Measurements from ENCODE around the gene PPP5C. TPM values are rescaled to one million over a fixed set of nuclear protein-coding genes. Genes with fewer than 3 reads are reported as not detected.
A peak's percentile ranks its signal among the peaks of the same experiment; 100 is the strongest.

PPP5C gene
- total RNA-seq, 2 experiments from 2014 or later: 105 to 118 TPM

DNA sequence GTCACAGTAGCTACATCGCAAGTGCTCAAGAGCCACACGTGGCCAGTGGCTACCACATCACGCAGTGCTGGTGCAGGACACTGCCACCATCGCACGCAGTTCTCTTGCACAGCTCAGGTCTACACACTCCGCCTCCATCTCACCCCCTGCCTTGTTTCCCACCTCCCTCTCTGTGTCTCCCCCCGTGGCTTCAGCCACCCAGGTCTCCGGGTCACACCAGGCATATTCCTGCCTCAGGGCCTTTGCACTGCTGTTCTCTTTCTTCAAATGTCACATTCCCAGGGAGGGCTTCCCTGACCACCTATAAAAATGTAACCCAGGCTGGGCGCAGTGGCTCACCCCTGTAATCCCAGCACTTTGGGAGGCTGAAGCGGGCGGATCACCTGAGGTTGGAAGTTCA lies 55.8 kb downstream of the PPP5C start:
- no TSS peak for BruUV-seq (replicated peaks)
- CTCF ChIA-PET (ENCODE audit: unreplicated experiment): no interaction called here
- Histone ChIP-seq H4K20me1 (ENCODE audit: insufficient read depth, low read length) (no peaks in the 10 kb centered on the region), H3K79me2 (ENCODE audit: insufficient read depth, low read depth, low read length) (no peaks in the 10 kb centered on the region), H3K36me3 (ENCODE audit: insufficient read depth, low read length) (no peaks in the 10 kb centered on the region), H3K4me3 (ENCODE audit: low read depth, low read length, poor library complexity, severe bottlenecking) (no peak overlapping the region), H3K9me2 (ENCODE audit: insufficient read depth, low read length) (no peaks in the 10 kb centered on the region), H3K27ac (ENCODE audit: low read depth, low read length, poor library complexity, severe bottlenecking) (peak overlapping the region; percentile 41), H3K4me1 (ENCODE audit: insufficient read depth, low read length, poor library complexity, severe bottlenecking) (peaks cover 36% of the 10 kb centered on the region), H3K9me3 (ENCODE audit: low read length) (no peaks in the 10 kb centered on the region), H2AFZ (ENCODE audit: low read length) (peak overlapping the region; percentile 50; the same call in 1 of the 2 replicates), H3K4me2 (ENCODE audit: low read length) (peak overlapping the region; percentile 48)
- TF ChIP-seq CTCF (conservative IDR thresholded peaks at IDR 0.05; ENCODE audit: low read length) (no peak), EZH2phosphoT487 (IDR thresholded peaks at IDR 0.05; ENCODE audit: borderline replicate concordance, low read depth, low read length) (no peak)
- intact Hi-C loops (cut with micrococcal nuclease; ENCODE audit: unreplicated experiment): loop anchor here (1.0 to 2.0 kb wide), 3 partner anchors 30 to 110 kb away; no protein-coding TSS in a partner anchor
- DNase-seq (ENCODE audit: low spot score): no peak
- POLR2A ChIA-PET: no interaction called here

GRCh38 chr19:46404055-46404752 lies 57.3 kb downstream of the PPP5C start:
- Histone ChIP-seq H3K36me3 (ENCODE audit: insufficient read depth, low read length) (no peaks in the 10 kb centered on the region), H4K20me1 (ENCODE audit: insufficient read depth, low read length) (no peaks in the 10 kb centered on the region), H3K9me2 (ENCODE audit: insufficient read depth, low read length) (no peaks in the 10 kb centered on the region), H3K79me2 (ENCODE audit: insufficient read depth, low read depth, low read length) (no peaks in the 10 kb centered on the region), H3K27ac (ENCODE audit: low read depth, low read length, poor library complexity, severe bottlenecking) (peak overlapping the region; percentile 39), H2AFZ (ENCODE audit: low read length) (peak overlapping the region; percentile 72), H3K4me2 (ENCODE audit: low read length) (peak overlapping the region; percentile 56), H3K9me3 (ENCODE audit: low read length) (no peaks in the 10 kb centered on the region), H3K4me1 (ENCODE audit: insufficient read depth, low read length, poor library complexity, severe bottlenecking) (peaks cover 48% of the 10 kb centered on the region), H3K4me3 (ENCODE audit: low read depth, low read length, poor library complexity, severe bottlenecking) (peak overlapping the region; percentile 37)
- CTCF ChIA-PET (ENCODE audit: unreplicated experiment): interaction anchor here (1.0 to 1.7 kb wide), 2 partner anchors 53 to 83 kb away, joined by 4 to 5 read pairs; no protein-coding TSS in a partner anchor
- TF ChIP-seq EZH2phosphoT487 (IDR thresholded peaks at IDR 0.05; ENCODE audit: borderline replicate concordance, low read depth, low read length): no peak
- TF ChIP-seq CTCF (conservative IDR thresholded peaks at IDR 0.05; ENCODE audit: low read length): peak; percentile 67
- intact Hi-C loops (cut with micrococcal nuclease; ENCODE audit: unreplicated experiment): no loop called here
- POLR2A ChIA-PET: no interaction called here
- DNase-seq (ENCODE audit: low spot score): peak; percentile 40
- no TSS peak for BruUV-seq (replicated peaks)

Data from OCI-LY7 (cell line).